Endothelial cell of umbilical vein (primary cell): ENCODE measurements around the gene WDR18. TPM values are rescaled to one million over a fixed set of nuclear protein-coding genes. Genes with fewer than 3 reads are reported as not detected.

Source experiments
- BruUV-seq: library from RNA; stranded (reverse); fragments of 400-500 nt; replicated peaks from 2 replicates; lab custom pipeline; 2021; lab: Mats Ljungman, UMichigan
- CTCF ChIA-PET: fragments of 300-600, 350-600 bp; sonication (Branson Sonifier 250); formaldehyde crosslinking; loops from one replicate; lab custom pipeline; 2021; ENCODE audit warnings: antibody characterized with exemption, inconsistent platforms; lab: Charles Lee
- POLR2A ChIA-PET: fragments of 300-600, 350-600 bp; sonication (Branson Sonifier 250); formaldehyde crosslinking; loops from one replicate; lab custom pipeline; 2021; ENCODE audit warnings: antibody characterized with exemption, inconsistent platforms; lab: Charles Lee
- DNase-seq: peaks from one replicate; pipeline ENCODE4 v3.0.0-alpha.2; 2011; ENCODE audit warnings: low read depth, low spot score
- FAIRE-seq: peaks from 2 replicates; lab custom pipeline; 2011; peaks lifted over from hg19 to GRCh38; lab: Jason Lieb, UNC
- H2AFZ ChIP-seq: 2 replicates; pipeline ENCODE4 v1.6.0; 2012; ENCODE audit warnings: low read depth, low read length, control low read depth, inconsistent platforms
- H3K27ac ChIP-seq: 2 replicates; pipeline ENCODE4 v1.5.1; 2011; ENCODE audit warnings: low read depth, mild to moderate bottlenecking, control low read depth, low read length, moderate library complexity; ENCODE audit not compliant: insufficient read depth
- H3K27me3 ChIP-seq, 2 experiments: 2 replicates each; pipeline versions ENCODE4 v1.6.0 to v1.6.1; 2011; ENCODE audit warnings: low read length in 2 of 2, mixed read lengths in 1 of 2; ENCODE audit not compliant: control insufficient read depth in 2 of 2, insufficient read depth in 2 of 2
- H3K36me3 ChIP-seq, 2 experiments: 2 replicates in 1 of 2; 3 replicates in 1 of 2; pipeline ENCODE4 v1.5.1; 2011; ENCODE audit warnings: low read length in 2 of 2, mild to moderate bottlenecking in 1 of 2, moderate library complexity in 1 of 2; ENCODE audit not compliant: control insufficient read depth in 2 of 2, insufficient read depth in 2 of 2; ENCODE audit errors: extremely low read depth in 1 of 2
- H3K4me1 ChIP-seq: 3 replicates; pipeline ENCODE4 v1.5.1; 2011; ENCODE audit warnings: mild to moderate bottlenecking, low read length; ENCODE audit not compliant: control insufficient read depth, insufficient read depth; ENCODE audit errors: extremely low read depth
- H3K4me2 ChIP-seq: 2 replicates; pipeline ENCODE4 v1.6.1; 2011; ENCODE audit warnings: low read length, control low read depth, mixed read lengths; ENCODE audit not compliant: insufficient read depth
- H3K4me3 ChIP-seq, 3 experiments: fragments of 200-600 bp in 1 of 3; sonication (generic), shearing (Covaris generic) in 1 of 3; replicated peaks in 1 of 3; 2 replicates each; pipeline ENCODE4 v1.5.1; 2011 to 2016; ENCODE audit warnings: control low read depth in 3 of 3, low read length in 3 of 3, mild to moderate bottlenecking in 2 of 3, inconsistent platforms in 1 of 3, low read depth in 1 of 3, moderate library complexity in 1 of 3; ENCODE audit not compliant: insufficient read depth in 1 of 3
- H3K79me2 ChIP-seq: 2 replicates; pipeline ENCODE4 v1.6.0; 2012; ENCODE audit warnings: low read length, inconsistent platforms; ENCODE audit not compliant: control insufficient read depth, insufficient read depth
- H3K9ac ChIP-seq: replicated peaks from 2 replicates; pipeline ENCODE3; 2011; ENCODE audit warnings: low read length, control low read depth; ENCODE audit not compliant: insufficient read depth; ENCODE audit errors: extremely low read depth
- H3K9me1 ChIP-seq: replicated peaks from 3 replicates; pipeline ENCODE4 v1.6.0; 2011; ENCODE audit warnings: mild to moderate bottlenecking, low read length; ENCODE audit not compliant: control insufficient read depth, insufficient read depth; ENCODE audit errors: extremely low read depth
- H3K9me3 ChIP-seq: replicated peaks from 2 replicates; pipeline ENCODE4 v1.5.1; 2012; ENCODE audit warnings: low read length, inconsistent platforms; ENCODE audit not compliant: control insufficient read depth, insufficient read depth
- H4K20me1 ChIP-seq: replicated peaks from 2 replicates; pipeline ENCODE3; 2011; ENCODE audit warnings: mild to moderate bottlenecking, low read length; ENCODE audit not compliant: control insufficient read depth, insufficient read depth; ENCODE audit errors: extremely low read depth
- EZH2 ChIP-seq: IDR thresholded peaks from 2 replicates; pipeline ENCODE4 v1.6.1; 2012; ENCODE audit warnings: borderline replicate concordance, low read depth, mild to moderate bottlenecking, moderate library complexity, low read length, inconsistent platforms; ENCODE audit not compliant: severe bottlenecking
- FOS ChIP-seq: IDR thresholded peaks from 2 replicates; pipeline ENCODE4 v1.6.1; 2011; ENCODE audit warnings: mild to moderate bottlenecking, low read length, moderate library complexity, borderline replicate concordance; ENCODE audit not compliant: insufficient read depth
- GATA2 ChIP-seq: IDR thresholded peaks from 2 replicates; pipeline ENCODE4 v1.7.0; 2011; ENCODE audit warnings: low read depth, mild to moderate bottlenecking, moderate library complexity, mixed read lengths, low read length; ENCODE audit not compliant: insufficient read length, insufficient read depth
- JUN ChIP-seq: IDR thresholded peaks from 2 replicates; pipeline ENCODE4 v1.6.1; 2011; ENCODE audit warnings: borderline replicate concordance, low read depth; ENCODE audit not compliant: insufficient read length, insufficient read depth
- MYC ChIP-seq: IDR thresholded peaks from one replicate; pipeline ENCODE4 v1.6.1; 2011; ENCODE audit warnings: mild to moderate bottlenecking, low read depth, low read length
- POLR2A ChIP-seq: IDR thresholded peaks from 2 replicates; pipeline ENCODE4 v1.6.1; 2012; ENCODE audit warnings: low read depth, mild to moderate bottlenecking, control low read depth, low read length
- POLR2AphosphoS5 ChIP-seq: IDR thresholded peaks from 2 replicates; pipeline ENCODE4 v1.6.1; 2012; ENCODE audit warnings: low read depth, mild to moderate bottlenecking, control low read depth, low read length, moderate library complexity; ENCODE audit not compliant: insufficient read depth
- dilution Hi-C: fragments of 300-500 bp; cut with MboI; formaldehyde crosslinking; loops from one replicate; pipeline ENCODE4 v1.15.0; 2019; ENCODE audit warnings: low sequenced_read_pairs; ENCODE audit not compliant: extremely low pct_ligation_motif_present
- intact Hi-C: fragments of 100-400 bp; cut with micrococcal nuclease; formaldehyde crosslinking; loops from one replicate; pipeline ENCODE4 v1.10.0; 2022
- polyA plus RNA-seq, 4 experiments: library from polyadenylated mRNA; depleted of rRNA in 3 of 4; stranded (reverse) in 3 of 4; unstranded in 1 of 4; fragments of >200 nt; gene quantifications; 2 replicates each; pipeline versions ENCODE4 v1.2.1 to v1.2.3, GENCODE V29; 2011 to 2012; ENCODE audit warnings: missing spikeins in 1 of 4
- total RNA-seq: library from RNA; stranded (reverse); gene quantifications from 2 replicates; pipeline ENCODE4 v1.2.3, GENCODE V29; 2021
- TF ChIP-seq, protein P1 (sequence below): IDR thresholded peaks from 2 replicates; pipeline ENCODE4 v1.6.1; 2011; ENCODE audit not compliant: insufficient read depth, insufficient read length
- TF ChIP-seq, protein P2 (sequence below), 2 donors: IDR thresholded peaks; 1 replicate in 1 of 2; 2 replicates in 1 of 2; pipeline ENCODE4 v1.5.1; 2011; ENCODE audit warnings: low read length in 2 of 2, mild to moderate bottlenecking in 2 of 2, moderate library complexity in 2 of 2, control low read depth in 1 of 2, inconsistent platforms in 1 of 2, low read depth in 1 of 2; ENCODE audit not compliant: insufficient read depth in 1 of 2; ENCODE audit errors: extremely low read depth in 1 of 2

WDR18 gene
- total and polyA plus RNA-seq, 2 donors (not counting 3 experiments of a cell fraction or from before 2014, with no cell fraction given) = 54.8 to 102 TPM

DNA sequence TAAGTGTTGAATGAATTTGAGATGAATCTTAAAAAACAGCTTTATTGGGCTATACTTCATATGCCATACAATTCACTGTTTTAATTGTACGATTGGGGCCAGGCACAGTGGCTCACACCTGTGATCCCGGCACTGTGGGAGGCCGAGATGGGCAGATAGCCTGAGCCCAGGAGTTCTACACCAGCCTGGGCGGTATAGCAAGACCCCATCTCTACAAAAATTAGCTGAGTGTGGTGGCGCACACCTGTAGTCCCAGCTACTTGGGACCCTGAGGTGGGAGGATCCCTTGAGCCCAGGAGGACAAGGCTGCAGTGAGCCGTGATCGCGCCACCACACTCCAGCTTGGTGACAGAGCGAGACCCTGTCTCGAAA lies 48.0 kb upstream of the WDR18 start:
- dilution Hi-C loops (no loop called here), intact Hi-C loops (loop anchor here (10.0 kb wide), 1 partner anchor 169 kb away; the partner anchor contains the start of gene GPX4)

DNA sequence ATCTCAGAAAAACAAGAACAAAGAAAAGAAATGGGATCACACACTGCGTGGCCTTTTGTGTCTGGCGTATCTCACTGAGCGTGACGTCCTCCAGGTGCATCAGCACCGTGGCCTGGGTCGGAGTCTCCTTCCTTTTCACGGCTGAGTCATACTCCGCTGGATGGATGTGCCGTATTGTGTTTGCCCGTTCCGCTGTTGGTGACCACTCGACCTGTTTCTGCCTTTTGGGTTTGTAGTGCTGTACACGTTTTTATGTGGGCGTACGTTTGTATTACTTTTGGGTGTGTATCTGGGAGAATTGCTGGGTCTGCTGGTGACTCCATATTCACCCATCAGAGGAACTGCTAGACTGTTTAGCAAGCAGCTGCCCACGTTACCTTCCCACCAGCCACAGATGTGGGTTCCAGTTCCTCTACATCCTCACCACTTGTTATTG lies 46.9 kb upstream of the WDR18 start:
- TF ChIP-seq POLR2AphosphoS5 (no peak), MYC (no peak), EZH2 (no peak), GATA2 (no peak), FOS (no peak), JUN (no peak), POLR2A (no peak)
- TF ChIP-seq, protein P1, sequence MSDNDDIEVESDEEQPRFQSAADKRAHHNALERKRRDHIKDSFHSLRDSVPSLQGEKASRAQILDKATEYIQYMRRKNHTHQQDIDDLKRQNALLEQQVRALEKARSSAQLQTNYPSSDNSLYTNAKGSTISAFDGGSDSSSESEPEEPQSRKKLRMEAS = no peak
- TF ChIP-seq, protein P2, sequence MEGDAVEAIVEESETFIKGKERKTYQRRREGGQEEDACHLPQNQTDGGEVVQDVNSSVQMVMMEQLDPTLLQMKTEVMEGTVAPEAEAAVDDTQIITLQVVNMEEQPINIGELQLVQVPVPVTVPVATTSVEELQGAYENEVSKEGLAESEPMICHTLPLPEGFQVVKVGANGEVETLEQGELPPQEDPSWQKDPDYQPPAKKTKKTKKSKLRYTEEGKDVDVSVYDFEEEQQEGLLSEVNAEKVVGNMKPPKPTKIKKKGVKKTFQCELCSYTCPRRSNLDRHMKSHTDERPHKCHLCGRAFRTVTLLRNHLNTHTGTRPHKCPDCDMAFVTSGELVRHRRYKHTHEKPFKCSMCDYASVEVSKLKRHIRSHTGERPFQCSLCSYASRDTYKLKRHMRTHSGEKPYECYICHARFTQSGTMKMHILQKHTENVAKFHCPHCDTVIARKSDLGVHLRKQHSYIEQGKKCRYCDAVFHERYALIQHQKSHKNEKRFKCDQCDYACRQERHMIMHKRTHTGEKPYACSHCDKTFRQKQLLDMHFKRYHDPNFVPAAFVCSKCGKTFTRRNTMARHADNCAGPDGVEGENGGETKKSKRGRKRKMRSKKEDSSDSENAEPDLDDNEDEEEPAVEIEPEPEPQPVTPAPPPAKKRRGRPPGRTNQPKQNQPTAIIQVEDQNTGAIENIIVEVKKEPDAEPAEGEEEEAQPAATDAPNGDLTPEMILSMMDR (IDR thresholded peaks at IDR 0.05; ENCODE audit: extremely low read depth in 1 of 2, insufficient read depth in 1 of 2, low read depth in 1 of 2, low read length in 2 of 2) = no peak
- intact Hi-C loops (loop anchor here (10.0 kb wide), 1 partner anchor 168 kb away; the partner anchor contains the start of gene GPX4), dilution Hi-C loops (no loop called here)
- no peaks in the 10 kb centered on the region for H3K9me1 ChIP-seq
- peaks cover 30% of the 10 kb centered on the region for H3K4me1 ChIP-seq
- no peak overlapping the region for H3K4me3 ChIP-seq
- H3K36me3 ChIP-seq = no peaks in the 10 kb centered on the region
- no TSS peak for BruUV-seq
- no peak for FAIRE-seq
- H3K27ac ChIP-seq = no peak overlapping the region
- no peak for DNase-seq
- no peak overlapping the region for H3K4me2 ChIP-seq
- POLR2A ChIA-PET = no interaction called here
- H4K20me1 ChIP-seq = no peaks in the 10 kb centered on the region
- H3K27me3 ChIP-seq = no peaks in the 10 kb centered on the region
- no peaks in the 10 kb centered on the region for H3K9me3 ChIP-seq
- peaks cover 2% of the 10 kb centered on the region for H3K79me2 ChIP-seq
- H2AFZ ChIP-seq = no peak overlapping the region
- H3K9ac ChIP-seq = no peak overlapping the region
- CTCF ChIA-PET = no interaction called here

More for the DNA sequence above, 48.0 kb upstream of the WDR18 start:
- H3K4me1 ChIP-seq = peaks cover 23% of the 10 kb centered on the region
- H3K9me1 ChIP-seq = no peaks in the 10 kb centered on the region
- H3K79me2 ChIP-seq = peaks cover 2% of the 10 kb centered on the region
- TF ChIP-seq POLR2AphosphoS5 (no peak), GATA2 (no peak), MYC (no peak), EZH2 (no peak), POLR2A (no peak)
- TF ChIP-seq, protein P1 = no peak
- H3K9ac ChIP-seq = no peak overlapping the region
- H3K27me3 ChIP-seq = no peaks in the 10 kb centered on the region
- no peak for FAIRE-seq
- H3K36me3 ChIP-seq = no peaks in the 10 kb centered on the region
- H3K27ac ChIP-seq = no peak overlapping the region
- H3K4me3 ChIP-seq = no peak overlapping the region
- POLR2A ChIA-PET = no interaction called here
- no peak for DNase-seq
- BruUV-seq = no TSS peak
- H3K9me3 ChIP-seq = no peaks in the 10 kb centered on the region
- CTCF ChIA-PET = no interaction called here
- no peaks in the 10 kb centered on the region for H4K20me1 ChIP-seq
- no peak overlapping the region for H2AFZ ChIP-seq
- no peak overlapping the region for H3K4me2 ChIP-seq
